Activated CD4-positive, alpha-beta T cell treated with anti-CD3 and anti-CD28 coated beads, Interleukin-10, Interleukin-2, amounts not matched to agents 100 ng/mL and 50 ng/mL, durations not matched to agents 16 hours and 8 hours (primary cell): ENCODE measurements around the gene PPP1R9A.
"Not testable (repeated sequence)": the region's sequence is repeated elsewhere in the genome, so short reads cannot be mapped to it uniquely, and the experiment has no call there.

Experiments used
- DNase-seq: peaks from one replicate; pipeline ENCODE4 v3.0.0-alpha.2; 2020

The PPP1R9A gene

DNA sequence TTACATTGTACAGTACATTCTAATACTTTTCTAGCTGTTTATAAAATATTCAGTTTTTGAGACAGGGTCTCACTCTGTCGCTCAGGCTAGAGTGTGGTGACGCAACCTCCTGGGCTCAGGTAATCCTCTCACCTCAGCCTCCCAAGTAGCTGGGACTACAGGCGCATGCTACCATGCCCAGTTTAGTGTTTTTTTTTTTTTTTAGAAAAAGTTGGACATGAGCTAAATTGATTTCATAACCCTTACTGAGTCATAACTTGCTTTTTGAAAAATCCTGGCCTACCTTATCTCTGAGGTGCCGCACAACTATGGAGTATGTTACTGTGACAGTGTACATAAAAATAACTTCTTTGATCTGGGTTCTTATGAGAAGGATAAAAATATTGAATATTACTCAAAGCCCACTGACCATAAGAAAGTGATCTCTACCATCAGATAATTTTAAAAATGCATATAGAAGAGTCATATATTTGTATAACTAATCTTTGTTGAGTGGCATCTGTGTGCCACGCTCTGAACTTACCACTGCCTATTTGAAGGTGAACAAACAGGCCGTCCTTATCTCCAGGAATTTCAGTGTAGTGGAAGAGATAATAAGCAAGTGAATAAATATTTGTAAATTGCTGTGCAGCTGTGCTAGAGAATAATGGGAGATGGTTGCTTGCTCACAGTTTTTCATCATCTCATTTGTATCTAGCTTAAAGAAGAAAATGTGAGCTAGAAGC lies 73.2 kb downstream of the PPP1R9A start:
- DNase-seq, result no peak

- no peak for DNase-seq
Measured at GRCh38 chr7:94995921-94996320, 88.5 kb downstream of the PPP1R9A start.

- no peak for DNase-seq
Measured at GRCh38 chr7:94996369-94996768, 89.0 kb downstream of the PPP1R9A start.

GRCh38 chr7:94997547-94997946 lies 90.2 kb downstream of the PPP1R9A start:
- no peak for DNase-seq

GRCh38 chr7:94998266-94999068 lies 91.1 kb downstream of the PPP1R9A start:
- no peak for DNase-seq

- DNase-seq, result no peak
Measured at GRCh38 chr7:94999069-94999351, 91.6 kb downstream of the PPP1R9A start.

DNA sequence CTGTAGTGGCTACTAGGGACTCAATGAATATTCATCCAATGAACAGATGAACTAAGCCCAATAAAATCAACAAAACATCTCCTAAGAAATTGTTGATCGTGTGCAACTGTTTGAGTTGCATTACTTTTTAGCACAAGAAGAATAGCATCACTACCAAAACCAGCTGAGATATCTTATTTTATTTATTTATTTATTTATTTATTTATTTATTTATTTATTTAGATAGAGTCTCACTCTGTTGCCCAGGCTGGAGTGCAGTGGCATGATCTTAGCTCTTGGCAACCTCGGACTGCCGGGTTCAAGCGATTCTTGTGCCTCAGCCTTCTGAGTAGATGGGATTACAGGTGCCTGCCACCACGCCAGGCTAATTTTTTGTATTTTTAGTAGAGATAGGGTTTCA lies 92.2 kb downstream of the PPP1R9A start:
- DNase-seq, result not testable (repeated sequence)

- no peak for DNase-seq
Measured at GRCh38 chr7:95001258-95001657, 93.9 kb downstream of the PPP1R9A start.

DNA sequence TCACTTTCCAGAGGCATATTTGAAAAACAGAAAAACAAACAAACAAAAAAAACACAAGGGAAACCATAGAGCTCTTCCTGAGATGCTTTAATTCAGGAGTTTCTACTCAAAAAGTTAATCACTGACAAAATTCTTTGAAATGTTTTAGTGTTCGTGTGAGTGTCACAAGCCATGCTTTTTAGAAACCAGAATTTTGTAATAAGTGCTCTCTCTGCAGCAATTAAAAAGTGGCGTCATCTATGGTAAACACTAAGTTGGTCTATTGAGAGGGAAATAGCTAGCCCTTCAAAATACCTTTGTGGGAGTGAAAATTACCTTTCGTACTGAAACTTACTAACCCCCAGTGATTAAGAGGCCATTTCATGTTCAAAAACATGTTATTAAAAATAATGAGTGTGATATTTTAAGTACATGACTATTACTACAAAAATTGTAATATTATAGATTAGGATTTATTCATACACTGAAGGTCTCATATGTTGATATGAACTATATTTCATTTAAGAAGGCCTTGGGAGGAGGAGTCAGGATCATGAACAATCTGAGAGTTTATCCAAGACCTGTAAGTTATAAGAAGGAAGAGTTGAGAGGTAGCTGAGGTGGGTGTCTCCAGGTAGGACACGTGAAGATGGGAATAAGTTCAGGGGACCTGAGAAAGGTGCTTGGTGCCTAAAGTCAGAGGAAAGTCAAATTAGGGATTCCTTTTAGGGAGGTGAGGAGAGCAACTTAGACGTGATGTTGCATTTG lies 94.6 kb downstream of the PPP1R9A start:
- DNase-seq, result no peak

- DNase-seq, result no peak
Measured at GRCh38 chr7:95002775-95003174, 95.4 kb downstream of the PPP1R9A start.

DNA sequence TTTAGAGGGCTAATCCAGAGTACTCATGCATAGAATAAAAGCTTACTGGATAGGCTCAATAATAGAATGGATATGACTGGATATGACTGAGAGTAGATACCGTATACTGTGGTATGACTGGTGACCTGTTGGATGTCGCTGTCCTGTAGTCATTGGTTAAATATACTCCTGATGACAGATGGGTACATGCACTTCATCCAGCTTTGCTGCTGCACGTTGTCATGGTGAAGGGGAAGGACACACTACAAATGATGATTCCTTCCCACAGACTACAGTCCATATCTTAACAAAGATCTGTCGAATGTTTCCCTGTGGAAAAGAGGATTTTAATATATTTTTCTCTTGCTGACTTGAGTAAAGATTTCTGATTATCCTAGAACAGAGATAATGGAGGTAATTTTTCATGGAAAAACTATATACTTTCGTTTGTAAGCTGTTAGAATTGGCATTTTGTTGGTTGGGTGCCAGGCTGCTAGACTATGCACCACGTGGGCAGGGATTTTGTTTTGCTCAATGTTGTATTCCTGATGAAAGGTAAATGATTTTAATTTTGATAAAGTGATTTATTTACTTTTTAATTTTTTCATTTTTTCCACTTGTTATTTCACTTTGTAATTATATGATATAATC lies 97.3 kb downstream of the PPP1R9A start:
- no peak for DNase-seq

DNA sequence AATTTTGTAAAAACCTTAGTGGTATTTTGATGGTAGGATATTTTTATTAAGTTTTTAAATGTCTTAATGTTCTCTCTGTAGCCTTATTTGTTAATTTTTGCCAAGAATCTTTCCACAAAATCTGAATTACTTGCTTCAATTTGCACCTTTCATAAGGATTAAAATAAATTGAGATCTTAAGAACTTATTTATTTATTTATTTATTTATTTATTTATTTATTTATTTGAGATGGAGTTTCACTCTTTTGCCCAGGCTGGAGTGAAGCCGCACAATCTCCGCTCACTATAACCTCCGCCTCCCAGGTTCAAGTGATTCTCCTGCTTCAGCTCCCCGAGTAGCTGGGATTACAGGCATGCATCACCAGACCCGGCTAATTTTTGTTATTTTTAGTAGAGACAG lies 98.6 kb downstream of the PPP1R9A start:
- no peak for DNase-seq

DNA sequence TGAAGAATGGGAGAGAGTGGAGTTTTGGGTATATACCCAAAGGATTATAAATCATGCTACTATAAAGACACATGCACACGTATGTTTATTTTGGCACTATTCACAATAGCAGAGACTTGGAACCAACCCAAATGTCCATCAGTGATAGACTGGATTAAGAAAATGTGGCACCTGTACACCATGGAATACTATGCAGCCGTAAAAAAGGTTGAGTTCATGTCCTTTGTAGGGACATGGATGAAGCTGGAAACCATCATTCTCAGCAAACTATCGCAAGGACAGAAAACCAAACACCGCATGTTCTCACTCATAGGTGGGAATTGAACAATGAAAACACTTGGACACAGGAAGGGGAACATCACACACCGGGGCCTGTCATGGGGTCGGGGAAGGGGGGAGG lies 101.4 kb downstream of the PPP1R9A start:
- DNase-seq, result not testable (repeated sequence)

DNA sequence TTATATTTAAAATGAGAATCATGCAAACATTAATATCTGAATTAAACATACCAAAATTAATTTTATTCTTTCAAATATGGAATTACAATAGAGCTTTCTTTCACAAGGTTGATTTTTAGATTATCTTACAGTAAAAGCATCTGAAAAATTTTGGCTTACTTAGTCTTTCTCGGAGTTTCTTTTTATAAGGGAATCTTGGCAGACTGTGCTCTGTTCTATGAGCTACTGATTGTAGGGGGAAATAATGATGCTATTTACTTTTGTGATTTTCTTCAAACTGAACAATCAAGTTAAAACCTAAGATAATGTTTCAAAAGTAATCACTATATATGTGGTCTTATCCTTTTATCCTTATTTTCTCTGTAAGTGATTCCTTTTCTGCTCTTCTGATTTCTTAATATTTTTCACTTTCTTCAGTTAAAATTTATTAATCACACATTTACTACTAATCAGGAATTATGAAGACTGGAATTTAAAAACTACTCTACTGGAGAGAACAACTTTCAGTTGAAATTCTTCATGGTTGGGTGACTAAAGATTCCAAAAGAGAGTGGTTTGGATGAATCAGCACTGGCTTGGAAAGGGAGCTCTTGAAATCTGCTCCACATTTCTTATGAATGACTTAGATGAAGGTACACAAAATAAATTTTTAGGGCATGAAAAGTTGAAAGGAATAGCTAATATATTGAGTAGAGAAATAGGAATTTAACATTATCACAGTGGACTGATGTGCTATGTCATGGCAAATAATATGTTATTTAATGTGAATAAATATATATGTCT lies 103.9 kb downstream of the PPP1R9A start:
- no peak for DNase-seq

- DNase-seq, result no peak
Measured at GRCh38 chr7:95011995-95012394, 104.6 kb downstream of the PPP1R9A start.

DNA sequence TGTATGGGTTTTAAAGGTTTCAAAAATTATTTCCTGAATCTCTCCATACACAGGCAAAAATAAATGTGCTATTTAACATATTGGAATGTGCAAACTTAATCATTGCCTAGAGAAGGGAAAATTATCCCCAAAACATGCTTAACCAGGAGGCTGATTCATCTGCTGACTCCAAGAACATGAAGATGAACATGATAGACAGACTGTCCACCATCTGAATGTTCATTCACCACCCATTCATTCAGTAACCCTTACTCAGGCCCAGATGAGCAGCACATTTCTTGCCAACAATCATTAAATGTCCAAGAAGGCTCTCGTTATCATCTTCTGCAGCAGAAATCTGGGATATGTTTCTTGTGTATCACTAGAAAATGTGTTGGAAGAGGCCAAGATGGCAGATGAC lies 110.6 kb downstream of the PPP1R9A start:
- DNase-seq, result no peak

GRCh38 chr7:95026018-95026417 lies 118.6 kb downstream of the PPP1R9A start:
- DNase-seq, result no peak

- DNase-seq, result no peak
Measured at GRCh38 chr7:95026421-95027072, 119.2 kb downstream of the PPP1R9A start.

DNA sequence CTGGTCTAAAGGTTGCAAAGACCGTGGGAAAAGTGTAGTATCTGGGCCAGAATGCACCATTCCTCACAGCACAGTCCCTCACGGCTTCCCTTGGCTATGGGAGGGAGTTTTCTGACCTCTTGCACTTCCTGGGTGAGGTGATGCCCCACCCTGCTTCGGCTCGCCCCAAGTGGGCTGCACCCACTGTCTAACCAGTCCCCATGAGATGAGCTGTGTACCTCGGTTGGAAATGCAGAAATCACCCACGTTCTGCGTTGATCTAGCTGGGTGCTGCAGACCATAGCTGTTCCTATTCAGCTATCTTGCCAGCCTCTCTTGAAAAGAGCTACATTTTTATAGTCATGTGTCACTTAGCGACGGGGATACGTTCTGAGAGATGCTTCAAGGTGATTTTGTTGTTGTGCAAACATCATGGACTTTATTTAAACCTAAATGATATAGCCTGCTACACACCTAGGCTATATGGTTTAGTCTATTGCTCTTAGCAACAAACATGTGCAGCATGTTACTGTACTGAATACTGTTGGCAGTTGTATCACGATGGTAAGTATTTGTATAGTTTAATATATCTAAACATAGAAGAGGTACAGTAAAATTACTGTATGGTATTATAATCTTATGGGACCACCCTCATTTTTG lies 120.0 kb downstream of the PPP1R9A start:
- DNase-seq, result no peak

- DNase-seq, result no peak
Measured at GRCh38 chr7:95028683-95029082, 121.3 kb downstream of the PPP1R9A start.

- DNase-seq, result no peak
Measured at GRCh38 chr7:95035295-95035694, 127.9 kb downstream of the PPP1R9A start.

- DNase-seq, result no peak
Measured at GRCh38 chr7:95041031-95041430, 133.6 kb downstream of the PPP1R9A start.
